HG03457 (cell line): ENCODE results near the gene LRRC74B.
"Not testable (repeated sequence)": the region's sequence is repeated elsewhere in the genome, so short reads cannot be mapped to it uniquely, and the experiment has no call there.

ENCODE experiments used
- ATAC-seq: cut with Tn5 transposase; IDR thresholded peaks from one replicate; pipeline ENCODE4 v1.9.1; 2021; ENCODE audit warnings: moderate number of reproducible peaks; ENCODE audit not compliant: unreplicated experiment

Gene LRRC74B

GRCh38 chr22:21054046-21054713 lies 8.4 kb downstream of the LRRC74B start:
- ATAC-seq, result no peak

- ATAC-seq, result no peak
These were observed 9.2 kb downstream of the LRRC74B start for GRCh38 chr22:21054714-21055563.

GRCh38 chr22:21055564-21055834 lies 9.8 kb downstream of the LRRC74B start:
- no peak for ATAC-seq

GRCh38 chr22:21055880-21056319 lies 10.2 kb downstream of the LRRC74B start:
- no peak for ATAC-seq

- ATAC-seq, result not testable (repeated sequence)
These were observed 14.6 kb downstream of the LRRC74B start for GRCh38 chr22:21060363-21060762.

GRCh38 chr22:21061660-21062321 lies 16.0 kb downstream of the LRRC74B start:
- not testable (repeated sequence) for ATAC-seq

GRCh38 chr22:21064425-21064824 lies 18.7 kb downstream of the LRRC74B start:
- not testable (repeated sequence) for ATAC-seq

- no peak for ATAC-seq
These were observed 19.4 kb downstream of the LRRC74B start for GRCh38 chr22:21064917-21065864.

- no peak for ATAC-seq
These were observed 21.5 kb downstream of the LRRC74B start for GRCh38 chr22:21067075-21067900.

GRCh38 chr22:21067901-21068680 lies 22.3 kb downstream of the LRRC74B start:
- no peak for ATAC-seq

GRCh38 chr22:21068681-21069276 lies 23.0 kb downstream of the LRRC74B start:
- no peak for ATAC-seq

- ATAC-seq, result no peak
These were observed 23.6 kb downstream of the LRRC74B start for GRCh38 chr22:21069375-21069774.

- ATAC-seq, result no peak
These were observed 25.2 kb downstream of the LRRC74B start for GRCh38 chr22:21070690-21071615.

- not testable (repeated sequence) for ATAC-seq
These were observed 26.1 kb downstream of the LRRC74B start for GRCh38 chr22:21071796-21072195.

- ATAC-seq, result no peak
These were observed 27.3 kb downstream of the LRRC74B start for GRCh38 chr22:21073023-21073422.

- ATAC-seq, result no peak
These were observed 27.7 kb downstream of the LRRC74B start for GRCh38 chr22:21073482-21073881.

GRCh38 chr22:21074102-21074715 lies 28.5 kb downstream of the LRRC74B start:
- ATAC-seq, result no peak
